K562 (cell line): ENCODE results near the gene GLB1L3. TPM values are rescaled to one million over a fixed set of nuclear protein-coding genes. Genes with fewer than 3 reads are reported as not detected.

Experiments
- ATAC-seq: fragments of 200-7000 bp; cut with Tn5 transposase; 3 replicates; pipeline ENCODE4 v1.9.1; 2020; ENCODE audit warnings: moderate library complexity
- BruUV-seq: library from RNA; stranded (reverse); fragments of 400-500 nt; replicated peaks from 2 replicates; lab custom pipeline; 2021; lab: Mats Ljungman, UMichigan
- CTCF ChIA-PET: fragments of 300-600 bp; formaldehyde crosslinking; extraction: SDS; loops from one replicate; lab custom pipeline; 2021; ENCODE audit warnings: low intra/inter-chr PET ratio; lab: Yijun Ruan, JAX
- POLR2A ChIA-PET: fragments of 300-600, 350-650 bp; sonication (Branson Sonifier 250); formaldehyde crosslinking; extraction: SDS; loops from one replicate; lab custom pipeline; 2021; ENCODE audit warnings: antibody characterized with exemption, inconsistent platforms; lab: Yijun Ruan, JAX
- DNase-seq, 4 experiments: peaks; one replicate each; pipeline versions ENCODE4 v3.0.0 to v3.0.0-alpha.2; 2011 to 2018; ENCODE audit warnings: low spot score in 3 of 4, mixed read lengths in 3 of 4; ENCODE audit errors: extremely low read depth in 1 of 4
- FAIRE-seq: peaks from 2 replicates; lab custom pipeline; 2011; peaks lifted over from hg19 to GRCh38; lab: Jason Lieb, UNC
- H2AFZ ChIP-seq: 2 replicates; pipeline ENCODE4 v1.6.0; 2011; ENCODE audit warnings: low read depth, low read length, control low read depth, inconsistent platforms
- H3K27ac ChIP-seq: fragments of 200-600 bp; 3 replicates; pipeline ENCODE4 v1.8.0; 2011; ENCODE audit warnings: low read depth, mild to moderate bottlenecking, control low read depth, inconsistent platforms, low read length, moderate library complexity, mixed read lengths; ENCODE audit errors: extremely low read depth
- H3K27me3 ChIP-seq, 2 experiments: fragments of 300-600 bp in 1 of 2; 2 replicates in 1 of 2; 3 replicates in 1 of 2; pipeline versions ENCODE4 v1.6.0 to v1.8.0; 2011; ENCODE audit warnings: inconsistent platforms in 2 of 2, low read length in 2 of 2, mild to moderate bottlenecking in 1 of 2, mixed read lengths in 1 of 2, moderate library complexity in 1 of 2; ENCODE audit not compliant: control insufficient read depth in 2 of 2, insufficient read depth in 2 of 2
- H3K36me3 ChIP-seq: fragments of 300-600 bp; 3 replicates; pipeline ENCODE4 v1.8.0; 2011; ENCODE audit warnings: mild to moderate bottlenecking, low read length, inconsistent platforms; ENCODE audit not compliant: control insufficient read depth, insufficient read depth
- H3K4me1 ChIP-seq, 2 experiments: fragments of 200-600 bp in 1 of 2; replicated peaks in 1 of 2; 2 replicates in 1 of 2; 3 replicates in 1 of 2; pipeline versions ENCODE4 v1.5.1 to v1.8.0; 2011; ENCODE audit warnings: inconsistent platforms in 2 of 2, low read length in 2 of 2, mild to moderate bottlenecking in 1 of 2, mixed read lengths in 1 of 2, moderate library complexity in 1 of 2; ENCODE audit not compliant: control insufficient read depth in 2 of 2, insufficient read depth in 2 of 2
- H3K4me2 ChIP-seq: 2 replicates; pipeline ENCODE4 v1.6.1; 2011; ENCODE audit warnings: low read length, control low read depth, inconsistent platforms, mixed read lengths; ENCODE audit not compliant: insufficient read depth
- H3K4me3 ChIP-seq: fragments of 200-600 bp; sonication (generic), shearing (Covaris generic); 2 replicates; pipeline ENCODE4 v1.5.1; 2016; ENCODE audit warnings: control low read depth, inconsistent platforms
- H3K79me2 ChIP-seq: fragments of 200-600 bp; 3 replicates; pipeline ENCODE4 v1.8.0; 2011; ENCODE audit warnings: low read length, inconsistent platforms; ENCODE audit not compliant: control insufficient read depth, insufficient read depth
- H3K9ac ChIP-seq, 2 experiments: 2 replicates each; pipeline versions ENCODE4 v1.6.0 to v1.6.1; 2011; ENCODE audit warnings: low read depth in 2 of 2, low read length in 2 of 2, control low read depth in 1 of 2, inconsistent platforms in 1 of 2, mild to moderate bottlenecking in 1 of 2, mixed read lengths in 1 of 2; ENCODE audit not compliant: insufficient read depth in 1 of 2
- H3K9me1 ChIP-seq: one replicate; pipeline ENCODE4 v1.6.0; 2011; ENCODE audit warnings: inconsistent platforms, mild to moderate bottlenecking, low read length, moderate library complexity; ENCODE audit not compliant: control insufficient read depth, insufficient read depth
- H3K9me3 ChIP-seq: replicated peaks from 2 replicates; pipeline ENCODE4 v1.5.1; 2011; ENCODE audit warnings: low read depth, low read length, inconsistent platforms; ENCODE audit not compliant: control insufficient read depth, insufficient read depth
- H4K20me1 ChIP-seq: replicated peaks from 2 replicates; pipeline ENCODE4 v1.6.1; 2011; ENCODE audit warnings: low read length, inconsistent platforms, mixed read lengths; ENCODE audit not compliant: control insufficient read depth, insufficient read depth
- ASH1L ChIP-seq: fragments of 450-650 bp; IDR thresholded peaks from 2 replicates; pipeline ENCODE4 v1.6.1; 2018; ENCODE audit warnings: borderline replicate concordance, mild to moderate bottlenecking, low read depth; ENCODE audit not compliant: partially characterized antibody
- CUX1 ChIP-seq: fragments of 200-800 bp; sonication (Bioruptor generic); IDR thresholded peaks from 2 replicates; pipeline ENCODE4 v1.6.1; 2016; ENCODE audit warnings: missing genetic modification characterization, missing compliant biosample characterization
- HNRNPUL1 ChIP-seq: fragments of 200-400 bp; formaldehyde crosslinking; IDR thresholded peaks from 2 replicates; pipeline ENCODE4 v1.6.1; 2017; ENCODE audit warnings: low read length
- LCOR ChIP-seq: sonication (generic); formaldehyde crosslinking; IDR thresholded peaks from 2 replicates; pipeline ENCODE4 v1.8.0; 2022; ENCODE audit warnings: mild to moderate bottlenecking, missing genetic modification reagents
- MECOM ChIP-seq: fragments of 250-450 bp; sonication (Bioruptor Pico); IDR thresholded peaks from 2 replicates; pipeline ENCODE4 v1.8.0; 2022; ENCODE audit warnings: inconsistent platforms
- POLR3A ChIP-seq: IDR thresholded peaks from 2 replicates; pipeline ENCODE4 v1.6.1; 2011; ENCODE audit warnings: borderline replicate concordance, mild to moderate bottlenecking, moderate library complexity; ENCODE audit not compliant: insufficient read length, insufficient read depth; ENCODE audit errors: extremely low read depth
- PRDM10 ChIP-seq: fragments of 450-650 bp; IDR thresholded peaks from 2 replicates; pipeline ENCODE4 v1.6.1; 2018; ENCODE audit not compliant: partially characterized antibody
- U2AF2 ChIP-seq: fragments of 200-400 bp; formaldehyde crosslinking; optimal IDR thresholded peaks from 2 replicates; pipeline ENCODE3; 2017; ENCODE audit warnings: low read depth, mild to moderate bottlenecking, low read length
- ZBTB2 ChIP-seq: fragments of 450-650 bp; IDR thresholded peaks from 2 replicates; pipeline ENCODE4 v1.6.1; 2016; ENCODE audit warnings: antibody characterized with exemption
- ZNF311 ChIP-seq: fragments of 250-450 bp; sonication (Bioruptor Pico); IDR thresholded peaks from 2 replicates; pipeline ENCODE4 v1.4.0; 2020; ENCODE audit warnings: mild to moderate bottlenecking, moderate library complexity
- ZNF316 ChIP-seq: fragments of 450-650 bp; IDR thresholded peaks from 2 replicates; pipeline ENCODE4 v1.6.1; 2016
- ZNF668 ChIP-seq: fragments of 250-450 bp; sonication (Bioruptor Pico); IDR thresholded peaks from 2 replicates; pipeline ENCODE4 v1.8.0; 2022; ENCODE audit warnings: mild to moderate bottlenecking, inconsistent platforms
- WGBS: fragments of 100-300 bp; shearing (Covaris generic); methylation state at CpG from one replicate; pipeline ENCODE4 v1.1.6; 2016; ENCODE audit warnings: low coverage, mixed read lengths; ENCODE audit not compliant: insufficient coverage; ENCODE audit errors: missing lambda C conversion rate; 5-methylcytosine and 5-hydroxymethylcytosine counted together
- in situ Hi-C: fragments of 300-500 bp; cut with MboI; formaldehyde crosslinking; loops from 4 replicates; pipeline ENCODE4 v1.15.0; 2018; ENCODE audit warnings: inconsistent platforms, mixed read lengths
- intact Hi-C: fragments of 100-400 bp; cut with micrococcal nuclease; formaldehyde crosslinking; loops from 2 replicates; pipeline ENCODE4 v1.14.2; 2022
- polyA plus RNA-seq, 8 experiments: library from polyadenylated mRNA; depleted of rRNA in 4 of 8; stranded (reverse) in 5 of 8; unstranded in 3 of 8; fragments of >200 nt; fragmentation: Nextera tagmentation in 2 of 8; fragmentation: Illumina TruSeq in 1 of 8; extraction: Ambion mirVana in 2 of 8; extraction: Trizol in 1 of 8; gene quantifications; 2 replicates each; pipeline versions ENCODE4 v1.2.1 to v1.2.3, GENCODE V29; 2011 to 2014; ENCODE audit warnings: inconsistent platforms in 1 of 8, missing spikeins in 1 of 8
- total RNA-seq, 7 experiments: library from RNA; depleted of rRNA in 6 of 7; stranded (reverse); fragments of >200 nt in 6 of 7; fragmentation: Illumina TruSeq in 2 of 7; extraction: Trizol in 2 of 7; gene quantifications; 2 replicates each; pipeline versions ENCODE4 v1.2.1 to v1.2.3, GENCODE V29; 2011 to 2021; ENCODE audit warnings: low replicate concordance in 1 of 7

Gene GLB1L3
- total and polyA plus RNA-seq, 9 of the 15 experiments (the other 6 are each of a cell fraction or from before 2014, with no cell fraction given) = 0.18 to 3.3 (median 0.49) TPM

- ChIA-PET CTCF (no interaction called here), POLR2A (no interaction called here)
- no peaks in the 10 kb centered on the region for H3K79me2 ChIP-seq
- no peaks in the 10 kb centered on the region for H4K20me1 ChIP-seq
- FAIRE-seq (no peak), ATAC-seq (no peak), DNase-seq (no peak)
- H3K4me2 ChIP-seq = no peak overlapping the region
- no peaks in the 10 kb centered on the region for H3K9me1 ChIP-seq
- H3K9ac ChIP-seq = no peak overlapping the region
- no peaks in the 10 kb centered on the region for H3K9me3 ChIP-seq
- H2AFZ ChIP-seq = no peak overlapping the region
- in situ Hi-C loops (no loop called here), intact Hi-C loops (no loop called here)
- peaks cover 40 to 54% of the 10 kb centered on the region in 2 experiments for H3K27me3 ChIP-seq
- no TSS peak for BruUV-seq
- H3K4me1 ChIP-seq = no peaks in the 10 kb centered on the region
- H3K27ac ChIP-seq = no peak overlapping the region
- H3K36me3 ChIP-seq = no peaks in the 10 kb centered on the region
- 6% methylated on average over 9 of the region's 9 CpGs for WGBS
- H3K4me3 ChIP-seq = no peak overlapping the region
- TF ChIP-seq MECOM (CRISPR knock-in tag) (no peak), ZNF311 (no peak), CUX1 (CRISPR knock-in tag) (no peak), ASH1L (no peak), PRDM10 (no peak), POLR3A (no peak), ZNF668 (CRISPR knock-in tag) (no peak), HNRNPUL1 (no peak), ZBTB2 (no peak), ZNF316 (no peak), U2AF2 (no peak), LCOR (no peak)
Measured at GRCh38 chr11:134313821-134314607, 37.8 kb downstream of the GLB1L3 start.
